Upper lobe of right lung (tissue), 1 donor: ENCODE data around the gene HASPIN. TPM values are rescaled to one million over a fixed set of nuclear protein-coding genes. Genes with fewer than 3 reads are reported as not detected.

Experiments used
- ATAC-seq: fragments of 200-7000 bp; cut with Tn5 transposase; one replicate; pipeline ENCODE4 v1.9.1; 2020; ENCODE audit warnings: mild to moderate bottlenecking, moderate library complexity
- DNase-seq: peaks from one replicate; pipeline ENCODE4 v3.0.0-alpha.2; 2020
- H3K27ac ChIP-seq: fragments of 200-600 bp; one replicate; pipeline ENCODE4 v1.8.0; 2022
- H3K27me3 ChIP-seq: fragments of 200-600 bp; one replicate; pipeline ENCODE4 v1.8.0; 2022; ENCODE audit warnings: mild to moderate bottlenecking
- H3K36me3 ChIP-seq: fragments of 200-600 bp; one replicate; pipeline ENCODE4 v1.8.0; 2022
- H3K4me1 ChIP-seq: fragments of 200-600 bp; one replicate; pipeline ENCODE4 v1.8.0; 2022
- H3K4me3 ChIP-seq: fragments of 200-600 bp; one replicate; pipeline ENCODE4 v1.8.0; 2022; ENCODE audit warnings: mild to moderate bottlenecking
- H3K9me3 ChIP-seq: fragments of 200-600 bp; one replicate; pipeline ENCODE4 v1.8.0; 2022
- intact Hi-C: fragments of 100-400 bp; cut with DNase I; formaldehyde crosslinking; loops from one replicate; pipeline ENCODE4 v1.11.0; 2022
- total RNA-seq: library from RNA; stranded (reverse); fragmentation: NEBNext Ultra II Directional; extraction: Animal tissue kit (Norgen Biotek cat#: 25700); gene quantifications from one replicate; pipeline ENCODE4 v1.2.1, GENCODE V29; 2021
- TF ChIP-seq, protein P1 (sequence below): fragments of 200-600 bp; IDR thresholded peaks from one replicate; pipeline ENCODE4 v1.8.0; 2022; ENCODE audit warnings: antibody characterized with exemption
- donor health status: DM: no; HTN: yes; CAD: no; lungs with severe emphysema.

Gene HASPIN
- total RNA-seq, 1 donor from 2014 or later: 0.41 TPM

DNA sequence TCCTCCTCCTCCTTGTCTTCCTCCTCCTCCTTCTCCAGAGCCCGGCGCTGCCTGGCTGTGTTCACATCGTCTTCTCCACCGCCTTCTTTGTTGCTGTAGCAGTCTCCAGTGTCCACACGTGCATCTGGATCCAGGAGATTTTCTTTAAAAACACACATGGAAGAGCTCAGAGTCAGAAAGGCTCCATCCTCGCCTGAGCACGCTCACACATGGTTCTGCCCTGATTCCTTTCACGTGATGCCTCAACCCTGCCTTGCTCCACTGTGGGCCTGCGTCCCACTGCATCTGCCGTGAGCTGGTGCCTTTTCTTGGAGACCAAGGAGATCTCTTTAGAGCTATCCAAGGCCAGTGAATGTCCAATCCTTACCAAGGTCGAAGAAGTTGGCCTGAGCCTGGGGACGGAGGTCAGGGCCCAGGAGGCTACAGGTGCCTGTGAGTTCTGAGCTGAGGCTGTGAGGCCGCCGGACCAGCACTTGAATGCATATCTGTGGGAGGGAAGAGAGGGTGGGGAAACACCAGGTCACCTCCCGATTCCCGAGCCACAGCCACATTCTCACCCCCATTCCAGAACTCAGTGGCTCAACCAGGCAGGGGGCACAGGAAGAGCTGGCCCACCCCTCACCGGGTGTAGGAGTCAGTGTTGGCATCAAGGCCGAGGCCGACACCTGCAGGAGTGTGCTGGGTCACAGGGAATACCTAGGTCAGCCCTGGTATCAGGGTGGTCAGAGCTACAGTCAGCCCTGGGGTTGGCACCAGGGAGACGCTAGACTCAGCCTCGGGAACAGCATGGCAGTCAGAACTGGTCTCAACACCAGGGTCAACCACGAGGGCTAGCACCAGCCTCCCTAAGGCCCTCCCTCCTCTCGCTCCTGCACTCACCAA lies 37.6 kb downstream of the HASPIN start:
- Histone ChIP-seq H3K27me3 (no peaks in the 10 kb centered on the region), H3K27ac (no peak overlapping the region), H3K4me1 (no peaks in the 10 kb centered on the region), H3K36me3 (no peaks in the 10 kb centered on the region), H3K9me3 (no peaks in the 10 kb centered on the region), H3K4me3 (no peak overlapping the region)
- DNase-seq: no peak
- TF ChIP-seq, protein P1, sequence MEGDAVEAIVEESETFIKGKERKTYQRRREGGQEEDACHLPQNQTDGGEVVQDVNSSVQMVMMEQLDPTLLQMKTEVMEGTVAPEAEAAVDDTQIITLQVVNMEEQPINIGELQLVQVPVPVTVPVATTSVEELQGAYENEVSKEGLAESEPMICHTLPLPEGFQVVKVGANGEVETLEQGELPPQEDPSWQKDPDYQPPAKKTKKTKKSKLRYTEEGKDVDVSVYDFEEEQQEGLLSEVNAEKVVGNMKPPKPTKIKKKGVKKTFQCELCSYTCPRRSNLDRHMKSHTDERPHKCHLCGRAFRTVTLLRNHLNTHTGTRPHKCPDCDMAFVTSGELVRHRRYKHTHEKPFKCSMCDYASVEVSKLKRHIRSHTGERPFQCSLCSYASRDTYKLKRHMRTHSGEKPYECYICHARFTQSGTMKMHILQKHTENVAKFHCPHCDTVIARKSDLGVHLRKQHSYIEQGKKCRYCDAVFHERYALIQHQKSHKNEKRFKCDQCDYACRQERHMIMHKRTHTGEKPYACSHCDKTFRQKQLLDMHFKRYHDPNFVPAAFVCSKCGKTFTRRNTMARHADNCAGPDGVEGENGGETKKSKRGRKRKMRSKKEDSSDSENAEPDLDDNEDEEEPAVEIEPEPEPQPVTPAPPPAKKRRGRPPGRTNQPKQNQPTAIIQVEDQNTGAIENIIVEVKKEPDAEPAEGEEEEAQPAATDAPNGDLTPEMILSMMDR: no peak
- ATAC-seq: no peak
- intact Hi-C loops: no loop called here

DNA sequence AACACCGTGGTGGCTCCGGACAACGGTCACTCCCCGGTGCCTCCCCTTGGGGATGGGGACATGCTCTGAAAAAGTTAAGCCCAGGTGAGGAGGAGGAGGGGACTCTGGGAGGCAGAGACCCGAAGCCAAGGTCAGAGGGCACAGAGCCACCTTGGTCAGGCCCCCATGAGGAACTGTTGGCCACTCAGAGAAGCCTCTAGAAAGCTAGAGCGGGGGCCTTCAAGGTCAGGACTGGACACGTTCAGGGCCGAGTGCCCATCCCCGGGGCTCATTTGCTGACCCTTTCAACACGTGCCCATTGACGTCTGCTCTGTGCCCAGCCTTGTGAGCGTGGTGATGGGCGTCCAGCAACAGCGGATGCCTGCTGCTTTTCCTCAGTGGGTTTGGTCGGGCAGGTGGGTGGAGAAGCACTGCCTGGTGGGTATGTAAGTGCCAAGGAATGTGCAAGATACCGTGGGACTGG lies 38.2 kb downstream of the HASPIN start:
- Histone ChIP-seq H3K27me3 (no peaks in the 10 kb centered on the region), H3K4me3 (no peak overlapping the region), H3K36me3 (no peaks in the 10 kb centered on the region), H3K9me3 (no peaks in the 10 kb centered on the region), H3K27ac (no peak overlapping the region), H3K4me1 (no peaks in the 10 kb centered on the region)
- DNase-seq: no peak
- intact Hi-C loops: no loop called here
- TF ChIP-seq, protein P1: no peak
- ATAC-seq: no peak

DNA sequence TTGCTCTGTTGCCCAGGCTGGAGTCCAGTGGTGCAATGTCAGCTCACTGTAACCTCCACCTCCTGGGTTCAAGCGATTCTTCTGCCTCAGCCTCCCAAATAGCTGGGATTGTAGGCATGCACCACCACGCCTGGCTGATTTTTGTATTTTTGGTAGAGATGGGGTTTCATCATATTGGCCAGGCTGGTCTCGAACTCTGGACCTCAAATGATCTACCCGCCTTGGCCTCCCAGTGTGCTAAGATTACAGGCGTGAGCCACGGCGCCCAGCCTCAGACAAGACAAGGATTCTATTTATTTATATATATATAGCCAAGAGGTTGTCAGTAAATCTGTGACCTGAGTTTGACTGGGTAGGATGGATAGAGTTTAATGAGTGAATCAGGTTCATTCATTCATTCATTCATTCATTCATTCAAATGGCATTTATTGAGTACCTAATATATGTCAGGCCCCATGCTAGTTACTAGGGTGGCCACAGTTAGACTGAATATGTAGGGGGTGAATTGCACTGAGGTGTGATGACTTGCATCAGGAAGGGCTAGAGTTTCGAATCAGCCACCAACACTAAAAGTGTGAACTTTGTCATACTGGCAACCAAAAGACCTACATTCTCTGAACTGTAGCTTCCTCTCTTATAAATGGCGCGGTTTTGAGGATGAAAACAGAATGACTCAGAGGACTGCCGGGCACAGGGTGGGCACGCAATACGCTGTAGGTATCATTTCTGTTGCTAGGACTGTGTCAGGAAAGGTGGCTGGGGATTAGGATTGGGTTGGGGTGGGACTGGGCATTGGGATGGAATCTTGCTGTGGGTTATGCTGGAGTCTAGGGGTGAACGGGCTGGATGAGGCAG lies 39.4 kb downstream of the HASPIN start:
- no peaks in the 10 kb centered on the region for H3K4me1 ChIP-seq
- H3K27ac ChIP-seq: no peak overlapping the region
- H3K27me3 ChIP-seq: no peaks in the 10 kb centered on the region
- TF ChIP-seq, protein P1: no peak
- no peaks in the 10 kb centered on the region for H3K36me3 ChIP-seq
- peak overlapping the region; percentile 8 for H3K4me3 ChIP-seq
- intact Hi-C loops: no loop called here
- no peaks in the 10 kb centered on the region for H3K9me3 ChIP-seq
- ATAC-seq (peak; percentile 49), DNase-seq (no peak)

DNA sequence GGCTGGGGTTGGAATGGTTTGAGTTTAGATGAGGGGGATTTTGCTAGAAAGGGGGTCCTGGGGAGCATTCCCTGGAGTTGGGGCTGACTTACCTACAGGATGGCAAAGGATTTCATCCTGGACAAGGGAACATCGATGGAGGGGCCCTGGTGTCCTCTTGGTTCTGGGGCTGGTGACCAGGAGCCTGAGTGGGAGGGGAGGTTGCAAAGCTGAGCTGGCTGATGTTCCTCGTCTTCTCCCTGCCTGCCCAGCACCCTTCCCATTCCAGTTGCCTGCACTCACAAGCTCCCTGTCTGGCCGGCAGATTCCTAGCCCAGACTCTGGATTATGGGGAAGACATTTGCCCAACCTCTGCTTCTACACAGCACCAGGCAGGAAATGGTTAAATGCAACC lies 40.1 kb downstream of the HASPIN start:
- no peak overlapping the region for H3K27ac ChIP-seq
- peak overlapping the region; percentile 8 for H3K4me3 ChIP-seq
- TF ChIP-seq, protein P1: no peak
- no peaks in the 10 kb centered on the region for H3K4me1 ChIP-seq
- DNase-seq (no peak), ATAC-seq (peak; percentile 6)
- no peaks in the 10 kb centered on the region for H3K36me3 ChIP-seq
- H3K9me3 ChIP-seq: no peaks in the 10 kb centered on the region
- H3K27me3 ChIP-seq: no peaks in the 10 kb centered on the region
- intact Hi-C loops: no loop called here

DNA sequence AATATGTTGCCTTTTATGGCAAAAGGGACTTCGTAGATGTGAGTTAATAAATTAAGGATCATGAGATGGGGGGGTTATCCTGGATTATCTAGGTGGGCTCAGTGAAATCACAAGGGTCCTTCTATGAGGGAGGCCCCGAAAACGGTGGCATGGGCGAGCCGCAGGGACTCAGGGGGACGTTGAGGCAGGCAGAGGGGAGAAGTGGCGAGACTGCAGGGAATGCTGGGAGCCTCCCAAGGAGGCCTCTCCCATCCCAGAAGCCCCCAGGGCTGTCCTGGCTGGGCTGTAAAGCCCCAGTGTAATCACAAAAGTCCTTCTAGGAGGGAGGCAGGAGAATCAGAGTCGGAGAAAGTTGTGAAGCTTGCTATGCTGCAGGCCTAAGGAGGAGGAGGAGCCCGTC lies 42.3 kb downstream of the HASPIN start:
- Histone ChIP-seq H3K27me3 (no peaks in the 10 kb centered on the region), H3K36me3 (no peaks in the 10 kb centered on the region), H3K9me3 (no peaks in the 10 kb centered on the region), H3K4me3 (no peak overlapping the region), H3K4me1 (no peaks in the 10 kb centered on the region), H3K27ac (peak overlapping the region; percentile 17)
- DNase-seq (no peak), ATAC-seq (no peak)
- intact Hi-C loops: no loop called here
- TF ChIP-seq, protein P1: no peak
